ENCODE measurements around the gene ZNF580. TPM values are rescaled to one million over a fixed set of nuclear protein-coding genes. Genes with fewer than 3 reads are reported as not detected.

ZNF580 gene
- total RNA-seq, 1 experiment from 2014 or later: 32.0 TPM

DNA sequence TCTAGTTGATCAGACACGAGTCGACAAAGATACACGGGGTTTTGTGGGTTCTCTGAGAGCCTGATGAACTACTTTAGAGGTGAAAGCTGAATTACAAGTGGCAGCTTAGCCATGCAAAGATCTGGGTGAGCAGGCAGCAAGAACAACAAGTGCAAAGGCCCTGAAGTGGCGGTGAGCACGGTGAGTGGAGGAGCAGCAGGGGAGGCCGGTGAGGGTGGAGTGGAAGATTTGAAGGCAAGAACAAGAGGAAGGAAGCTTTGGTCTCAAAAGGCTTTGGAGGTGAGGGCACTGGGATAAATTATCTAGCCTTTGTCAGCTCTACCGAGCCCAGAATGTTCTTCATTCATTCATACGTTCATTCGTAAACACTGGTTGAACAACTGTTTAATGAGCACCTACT lies 34.0 kb upstream of the ZNF580 start (continued):
- TF ChIP-seq, protein P1, sequence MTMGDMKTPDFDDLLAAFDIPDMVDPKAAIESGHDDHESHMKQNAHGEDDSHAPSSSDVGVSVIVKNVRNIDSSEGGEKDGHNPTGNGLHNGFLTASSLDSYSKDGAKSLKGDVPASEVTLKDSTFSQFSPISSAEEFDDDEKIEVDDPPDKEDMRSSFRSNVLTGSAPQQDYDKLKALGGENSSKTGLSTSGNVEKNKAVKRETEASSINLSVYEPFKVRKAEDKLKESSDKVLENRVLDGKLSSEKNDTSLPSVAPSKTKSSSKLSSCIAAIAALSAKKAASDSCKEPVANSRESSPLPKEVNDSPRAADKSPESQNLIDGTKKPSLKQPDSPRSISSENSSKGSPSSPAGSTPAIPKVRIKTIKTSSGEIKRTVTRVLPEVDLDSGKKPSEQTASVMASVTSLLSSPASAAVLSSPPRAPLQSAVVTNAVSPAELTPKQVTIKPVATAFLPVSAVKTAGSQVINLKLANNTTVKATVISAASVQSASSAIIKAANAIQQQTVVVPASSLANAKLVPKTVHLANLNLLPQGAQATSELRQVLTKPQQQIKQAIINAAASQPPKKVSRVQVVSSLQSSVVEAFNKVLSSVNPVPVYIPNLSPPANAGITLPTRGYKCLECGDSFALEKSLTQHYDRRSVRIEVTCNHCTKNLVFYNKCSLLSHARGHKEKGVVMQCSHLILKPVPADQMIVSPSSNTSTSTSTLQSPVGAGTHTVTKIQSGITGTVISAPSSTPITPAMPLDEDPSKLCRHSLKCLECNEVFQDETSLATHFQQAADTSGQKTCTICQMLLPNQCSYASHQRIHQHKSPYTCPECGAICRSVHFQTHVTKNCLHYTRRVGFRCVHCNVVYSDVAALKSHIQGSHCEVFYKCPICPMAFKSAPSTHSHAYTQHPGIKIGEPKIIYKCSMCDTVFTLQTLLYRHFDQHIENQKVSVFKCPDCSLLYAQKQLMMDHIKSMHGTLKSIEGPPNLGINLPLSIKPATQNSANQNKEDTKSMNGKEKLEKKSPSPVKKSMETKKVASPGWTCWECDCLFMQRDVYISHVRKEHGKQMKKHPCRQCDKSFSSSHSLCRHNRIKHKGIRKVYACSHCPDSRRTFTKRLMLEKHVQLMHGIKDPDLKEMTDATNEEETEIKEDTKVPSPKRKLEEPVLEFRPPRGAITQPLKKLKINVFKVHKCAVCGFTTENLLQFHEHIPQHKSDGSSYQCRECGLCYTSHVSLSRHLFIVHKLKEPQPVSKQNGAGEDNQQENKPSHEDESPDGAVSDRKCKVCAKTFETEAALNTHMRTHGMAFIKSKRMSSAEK (CRISPR knock-in tag; IDR thresholded peaks at IDR 0.05; ENCODE audit: borderline replicate concordance): no peak

DNA sequence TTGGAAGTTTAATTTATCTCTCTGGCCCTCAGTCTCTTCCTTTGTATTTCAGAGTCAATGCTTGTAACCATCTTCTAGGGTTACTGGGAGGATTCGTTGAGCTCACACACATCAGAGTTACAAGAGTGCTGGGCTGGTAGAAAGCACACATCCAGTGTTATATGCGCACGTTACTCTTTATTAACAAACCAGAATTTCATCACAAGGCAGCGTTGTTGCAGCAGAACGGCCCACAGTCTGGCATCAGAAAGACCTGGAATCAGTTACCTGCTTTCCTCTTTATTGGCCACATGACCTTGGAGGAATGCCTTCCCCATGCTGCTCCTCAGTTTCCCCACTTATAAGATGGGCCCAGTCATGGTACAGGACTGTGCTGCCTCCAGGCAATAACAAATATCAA lies 31.5 kb upstream of the ZNF580 start:
- Mint-ChIP-seq H3K4me1 (peaks cover 9% of the 10 kb centered on the region), H3K36me3 (peaks cover 22% of the 10 kb centered on the region), H3K9me3 (no peaks in the 10 kb centered on the region), H3K4me3 (no peak overlapping the region), H3K27me3 (ENCODE audit: low read depth) (no peaks in the 10 kb centered on the region; the same call in 1 of the 2 replicates), H3K27ac (no peak overlapping the region)
- ATAC-seq: no peak
- no peak for DNase-seq (ENCODE audit: low spot score)
- ChIA-PET CTCF (no interaction called here), POLR2A (no interaction called here)
- TF ChIP-seq, protein P2, sequence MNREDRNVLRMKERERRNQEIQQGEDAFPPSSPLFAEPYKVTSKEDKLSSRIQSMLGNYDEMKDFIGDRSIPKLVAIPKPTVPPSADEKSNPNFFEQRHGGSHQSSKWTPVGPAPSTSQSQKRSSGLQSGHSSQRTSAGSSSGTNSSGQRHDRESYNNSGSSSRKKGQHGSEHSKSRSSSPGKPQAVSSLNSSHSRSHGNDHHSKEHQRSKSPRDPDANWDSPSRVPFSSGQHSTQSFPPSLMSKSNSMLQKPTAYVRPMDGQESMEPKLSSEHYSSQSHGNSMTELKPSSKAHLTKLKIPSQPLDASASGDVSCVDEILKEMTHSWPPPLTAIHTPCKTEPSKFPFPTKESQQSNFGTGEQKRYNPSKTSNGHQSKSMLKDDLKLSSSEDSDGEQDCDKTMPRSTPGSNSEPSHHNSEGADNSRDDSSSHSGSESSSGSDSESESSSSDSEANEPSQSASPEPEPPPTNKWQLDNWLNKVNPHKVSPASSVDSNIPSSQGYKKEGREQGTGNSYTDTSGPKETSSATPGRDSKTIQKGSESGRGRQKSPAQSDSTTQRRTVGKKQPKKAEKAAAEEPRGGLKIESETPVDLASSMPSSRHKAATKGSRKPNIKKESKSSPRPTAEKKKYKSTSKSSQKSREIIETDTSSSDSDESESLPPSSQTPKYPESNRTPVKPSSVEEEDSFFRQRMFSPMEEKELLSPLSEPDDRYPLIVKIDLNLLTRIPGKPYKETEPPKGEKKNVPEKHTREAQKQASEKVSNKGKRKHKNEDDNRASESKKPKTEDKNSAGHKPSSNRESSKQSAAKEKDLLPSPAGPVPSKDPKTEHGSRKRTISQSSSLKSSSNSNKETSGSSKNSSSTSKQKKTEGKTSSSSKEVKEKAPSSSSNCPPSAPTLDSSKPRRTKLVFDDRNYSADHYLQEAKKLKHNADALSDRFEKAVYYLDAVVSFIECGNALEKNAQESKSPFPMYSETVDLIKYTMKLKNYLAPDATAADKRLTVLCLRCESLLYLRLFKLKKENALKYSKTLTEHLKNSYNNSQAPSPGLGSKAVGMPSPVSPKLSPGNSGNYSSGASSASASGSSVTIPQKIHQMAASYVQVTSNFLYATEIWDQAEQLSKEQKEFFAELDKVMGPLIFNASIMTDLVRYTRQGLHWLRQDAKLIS (CRISPR knock-in tag; IDR thresholded peaks at IDR 0.05; ENCODE audit: borderline replicate concordance): no peak
- TF ChIP-seq NR1H2 (CRISPR knock-in tag; IDR thresholded peaks at IDR 0.05) (no peak), SMAD3 (CRISPR knock-in tag; IDR thresholded peaks at IDR 0.05; ENCODE audit: borderline replicate concordance) (no peak), ZNF263 (CRISPR knock-in tag; IDR thresholded peaks at IDR 0.05; ENCODE audit: low read depth) (no peak), ZNF121 (CRISPR knock-in tag; IDR thresholded peaks at IDR 0.05) (no peak), SP1 (CRISPR knock-in tag; conservative IDR thresholded peaks at IDR 0.05) (no peak), KAT7 (CRISPR knock-in tag; IDR thresholded peaks at IDR 0.05; ENCODE audit: borderline replicate concordance) (no peak), NFYB (CRISPR knock-in tag; conservative IDR thresholded peaks at IDR 0.05; ENCODE audit: low read depth) (no peak), TP53 (CRISPR knock-in tag; IDR thresholded peaks at IDR 0.05) (no peak), ZBTB21 (CRISPR knock-in tag; IDR thresholded peaks at IDR 0.05; ENCODE audit: borderline replicate concordance) (no peak)
- TF ChIP-seq, protein P3, sequence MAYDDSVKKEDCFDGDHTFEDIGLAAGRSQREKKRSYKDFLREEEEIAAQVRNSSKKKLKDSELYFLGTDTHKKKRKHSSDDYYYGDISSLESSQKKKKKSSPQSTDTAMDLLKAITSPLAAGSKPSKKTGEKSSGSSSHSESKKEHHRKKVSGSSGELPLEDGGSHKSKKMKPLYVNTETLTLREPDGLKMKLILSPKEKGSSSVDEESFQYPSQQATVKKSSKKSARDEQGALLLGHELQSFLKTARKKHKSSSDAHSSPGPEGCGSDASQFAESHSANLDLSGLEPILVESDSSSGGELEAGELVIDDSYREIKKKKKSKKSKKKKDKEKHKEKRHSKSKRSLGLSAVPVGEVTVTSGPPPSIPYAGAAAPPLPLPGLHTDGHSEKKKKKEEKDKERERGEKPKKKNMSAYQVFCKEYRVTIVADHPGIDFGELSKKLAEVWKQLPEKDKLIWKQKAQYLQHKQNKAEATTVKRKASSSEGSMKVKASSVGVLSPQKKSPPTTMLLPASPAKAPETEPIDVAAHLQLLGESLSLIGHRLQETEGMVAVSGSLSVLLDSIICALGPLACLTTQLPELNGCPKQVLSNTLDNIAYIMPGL (CRISPR knock-in tag; IDR thresholded peaks at IDR 0.05): no peak
- TF ChIP-seq, protein P4, sequence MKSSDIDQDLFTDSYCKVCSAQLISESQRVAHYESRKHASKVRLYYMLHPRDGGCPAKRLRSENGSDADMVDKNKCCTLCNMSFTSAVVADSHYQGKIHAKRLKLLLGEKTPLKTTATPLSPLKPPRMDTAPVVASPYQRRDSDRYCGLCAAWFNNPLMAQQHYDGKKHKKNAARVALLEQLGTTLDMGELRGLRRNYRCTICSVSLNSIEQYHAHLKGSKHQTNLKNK (CRISPR knock-in tag; IDR thresholded peaks at IDR 0.05): no peak
- TF ChIP-seq, protein P5, sequence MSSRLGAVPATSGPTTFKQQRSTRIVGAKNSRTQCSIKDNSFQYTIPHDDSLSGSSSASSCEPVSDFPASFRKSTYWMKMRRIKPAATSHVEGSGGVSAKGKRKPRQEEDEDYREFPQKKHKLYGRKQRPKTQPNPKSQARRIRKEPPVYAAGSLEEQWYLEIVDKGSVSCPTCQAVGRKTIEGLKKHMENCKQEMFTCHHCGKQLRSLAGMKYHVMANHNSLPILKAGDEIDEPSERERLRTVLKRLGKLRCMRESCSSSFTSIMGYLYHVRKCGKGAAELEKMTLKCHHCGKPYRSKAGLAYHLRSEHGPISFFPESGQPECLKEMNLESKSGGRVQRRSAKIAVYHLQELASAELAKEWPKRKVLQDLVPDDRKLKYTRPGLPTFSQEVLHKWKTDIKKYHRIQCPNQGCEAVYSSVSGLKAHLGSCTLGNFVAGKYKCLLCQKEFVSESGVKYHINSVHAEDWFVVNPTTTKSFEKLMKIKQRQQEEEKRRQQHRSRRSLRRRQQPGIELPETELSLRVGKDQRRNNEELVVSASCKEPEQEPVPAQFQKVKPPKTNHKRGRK (CRISPR knock-in tag; IDR thresholded peaks at IDR 0.05; ENCODE audit: borderline replicate concordance): no peak
- TF ChIP-seq, protein P6, sequence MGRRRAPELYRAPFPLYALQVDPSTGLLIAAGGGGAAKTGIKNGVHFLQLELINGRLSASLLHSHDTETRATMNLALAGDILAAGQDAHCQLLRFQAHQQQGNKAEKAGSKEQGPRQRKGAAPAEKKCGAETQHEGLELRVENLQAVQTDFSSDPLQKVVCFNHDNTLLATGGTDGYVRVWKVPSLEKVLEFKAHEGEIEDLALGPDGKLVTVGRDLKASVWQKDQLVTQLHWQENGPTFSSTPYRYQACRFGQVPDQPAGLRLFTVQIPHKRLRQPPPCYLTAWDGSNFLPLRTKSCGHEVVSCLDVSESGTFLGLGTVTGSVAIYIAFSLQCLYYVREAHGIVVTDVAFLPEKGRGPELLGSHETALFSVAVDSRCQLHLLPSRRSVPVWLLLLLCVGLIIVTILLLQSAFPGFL (CRISPR knock-in tag; IDR thresholded peaks at IDR 0.05; ENCODE audit: borderline replicate concordance): no peak
- TF ChIP-seq, protein P7, sequence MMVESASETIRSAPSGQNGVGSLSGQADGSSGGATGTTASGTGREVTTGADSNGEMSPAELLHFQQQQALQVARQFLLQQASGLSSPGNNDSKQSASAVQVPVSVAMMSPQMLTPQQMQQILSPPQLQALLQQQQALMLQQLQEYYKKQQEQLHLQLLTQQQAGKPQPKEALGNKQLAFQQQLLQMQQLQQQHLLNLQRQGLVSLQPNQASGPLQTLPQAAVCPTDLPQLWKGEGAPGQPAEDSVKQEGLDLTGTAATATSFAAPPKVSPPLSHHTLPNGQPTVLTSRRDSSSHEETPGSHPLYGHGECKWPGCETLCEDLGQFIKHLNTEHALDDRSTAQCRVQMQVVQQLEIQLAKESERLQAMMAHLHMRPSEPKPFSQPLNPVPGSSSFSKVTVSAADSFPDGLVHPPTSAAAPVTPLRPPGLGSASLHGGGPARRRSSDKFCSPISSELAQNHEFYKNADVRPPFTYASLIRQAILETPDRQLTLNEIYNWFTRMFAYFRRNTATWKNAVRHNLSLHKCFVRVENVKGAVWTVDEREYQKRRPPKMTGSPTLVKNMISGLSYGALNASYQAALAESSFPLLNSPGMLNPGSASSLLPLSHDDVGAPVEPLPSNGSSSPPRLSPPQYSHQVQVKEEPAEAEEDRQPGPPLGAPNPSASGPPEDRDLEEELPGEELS (CRISPR knock-in tag; IDR thresholded peaks at IDR 0.05): no peak
- TF ChIP-seq, protein P8, sequence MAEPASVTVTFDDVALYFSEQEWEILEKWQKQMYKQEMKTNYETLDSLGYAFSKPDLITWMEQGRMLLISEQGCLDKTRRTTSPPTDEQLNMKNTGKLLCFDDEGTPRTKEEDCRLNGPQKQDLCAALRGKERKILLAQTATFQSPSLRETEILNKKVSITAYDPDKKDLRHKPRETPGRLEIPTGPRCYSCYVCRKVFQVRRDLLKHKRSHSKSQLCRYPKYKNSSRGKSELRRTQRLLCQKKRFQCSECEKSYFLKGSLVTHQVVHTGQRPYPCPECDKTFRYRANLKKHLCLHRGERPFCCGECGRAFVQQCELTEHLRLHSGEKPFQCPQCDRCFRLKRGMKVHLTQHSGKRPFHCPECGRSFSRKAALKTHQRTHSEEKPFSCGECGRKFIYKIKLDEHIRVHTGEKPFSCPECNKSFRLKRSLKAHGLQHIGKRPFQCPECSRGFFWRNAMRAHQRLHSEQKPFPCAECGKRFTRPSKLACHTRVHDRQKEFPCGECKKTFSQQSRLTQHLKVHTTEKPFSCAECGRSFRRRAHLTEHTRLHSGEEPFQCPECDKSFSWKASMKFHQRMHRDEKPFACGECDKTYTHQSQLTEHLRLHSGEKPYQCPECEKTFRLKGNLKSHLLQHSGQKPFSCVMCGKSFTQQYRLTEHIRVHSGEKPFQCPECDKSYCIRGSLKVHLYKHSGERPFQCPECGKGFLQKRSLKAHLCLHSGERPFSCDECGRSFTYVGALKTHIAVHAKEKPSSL (CRISPR knock-in tag; conservative IDR thresholded peaks at IDR 0.05): no peak

Data from WTC11 (cell line).